HG03139 (cell line): Measurements from ENCODE around the gene RBM28.

Experiments
- ATAC-seq: cut with Tn5 transposase; IDR thresholded peaks from one replicate; pipeline ENCODE4 v1.9.1; 2021; ENCODE audit not compliant: unreplicated experiment

Gene RBM28, protein sequence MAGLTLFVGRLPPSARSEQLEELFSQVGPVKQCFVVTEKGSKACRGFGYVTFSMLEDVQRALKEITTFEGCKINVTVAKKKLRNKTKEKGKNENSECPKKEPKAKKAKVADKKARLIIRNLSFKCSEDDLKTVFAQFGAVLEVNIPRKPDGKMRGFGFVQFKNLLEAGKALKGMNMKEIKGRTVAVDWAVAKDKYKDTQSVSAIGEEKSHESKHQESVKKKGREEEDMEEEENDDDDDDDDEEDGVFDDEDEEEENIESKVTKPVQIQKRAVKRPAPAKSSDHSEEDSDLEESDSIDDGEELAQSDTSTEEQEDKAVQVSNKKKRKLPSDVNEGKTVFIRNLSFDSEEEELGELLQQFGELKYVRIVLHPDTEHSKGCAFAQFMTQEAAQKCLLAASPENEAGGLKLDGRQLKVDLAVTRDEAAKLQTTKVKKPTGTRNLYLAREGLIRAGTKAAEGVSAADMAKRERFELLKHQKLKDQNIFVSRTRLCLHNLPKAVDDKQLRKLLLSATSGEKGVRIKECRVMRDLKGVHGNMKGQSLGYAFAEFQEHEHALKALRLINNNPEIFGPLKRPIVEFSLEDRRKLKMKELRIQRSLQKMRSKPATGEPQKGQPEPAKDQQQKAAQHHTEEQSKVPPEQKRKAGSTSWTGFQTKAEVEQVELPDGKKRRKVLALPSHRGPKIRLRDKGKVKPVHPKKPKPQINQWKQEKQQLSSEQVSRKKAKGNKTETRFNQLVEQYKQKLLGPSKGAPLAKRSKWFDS

DNA sequence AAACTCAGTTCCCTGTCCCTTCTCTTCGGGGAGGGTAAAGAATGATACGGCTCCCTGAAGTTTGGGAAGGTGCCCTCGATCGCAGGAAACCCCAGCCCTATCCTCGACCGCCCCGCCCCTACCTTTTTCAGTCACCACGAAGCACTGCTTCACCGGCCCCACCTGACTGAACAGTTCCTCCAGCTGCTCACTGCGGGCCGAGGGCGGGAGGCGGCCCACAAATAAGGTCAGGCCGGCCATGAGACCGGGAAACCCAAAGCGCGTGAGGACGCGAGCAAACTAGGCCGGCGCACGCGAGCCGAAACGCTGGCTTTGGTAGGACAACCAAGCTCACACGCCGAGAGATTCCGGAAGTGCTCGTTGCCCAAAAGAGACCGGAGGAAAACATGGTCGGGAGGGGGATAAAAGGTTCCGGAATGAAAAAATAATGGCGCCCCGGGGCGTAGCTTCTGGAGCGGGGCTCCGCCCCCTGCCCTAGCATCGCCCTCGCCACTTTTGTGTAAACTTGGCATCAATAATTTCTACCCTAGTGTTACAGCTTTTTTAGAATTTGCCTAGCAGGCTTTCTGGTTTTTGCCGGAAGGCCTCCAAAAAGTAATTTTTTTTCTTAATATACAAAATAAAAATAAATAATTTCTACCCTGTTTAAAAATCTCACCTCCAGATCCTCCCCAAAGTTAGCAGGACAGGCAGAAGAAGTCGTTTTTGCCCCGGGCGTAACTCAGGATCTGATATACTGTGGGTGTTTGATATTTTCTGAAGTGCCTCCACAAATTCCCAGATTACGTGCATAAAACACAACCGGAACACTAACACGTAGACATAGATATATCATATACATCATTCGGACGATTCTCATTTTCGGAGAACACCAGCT is at the start of gene RBM28:
RBM28 (minus strand) TSS at position 355 of the 877 bp plus-strand sequence; CDS start at position 240, 115 bp downstream.
- peak; percentile 88 for ATAC-seq

DNA sequence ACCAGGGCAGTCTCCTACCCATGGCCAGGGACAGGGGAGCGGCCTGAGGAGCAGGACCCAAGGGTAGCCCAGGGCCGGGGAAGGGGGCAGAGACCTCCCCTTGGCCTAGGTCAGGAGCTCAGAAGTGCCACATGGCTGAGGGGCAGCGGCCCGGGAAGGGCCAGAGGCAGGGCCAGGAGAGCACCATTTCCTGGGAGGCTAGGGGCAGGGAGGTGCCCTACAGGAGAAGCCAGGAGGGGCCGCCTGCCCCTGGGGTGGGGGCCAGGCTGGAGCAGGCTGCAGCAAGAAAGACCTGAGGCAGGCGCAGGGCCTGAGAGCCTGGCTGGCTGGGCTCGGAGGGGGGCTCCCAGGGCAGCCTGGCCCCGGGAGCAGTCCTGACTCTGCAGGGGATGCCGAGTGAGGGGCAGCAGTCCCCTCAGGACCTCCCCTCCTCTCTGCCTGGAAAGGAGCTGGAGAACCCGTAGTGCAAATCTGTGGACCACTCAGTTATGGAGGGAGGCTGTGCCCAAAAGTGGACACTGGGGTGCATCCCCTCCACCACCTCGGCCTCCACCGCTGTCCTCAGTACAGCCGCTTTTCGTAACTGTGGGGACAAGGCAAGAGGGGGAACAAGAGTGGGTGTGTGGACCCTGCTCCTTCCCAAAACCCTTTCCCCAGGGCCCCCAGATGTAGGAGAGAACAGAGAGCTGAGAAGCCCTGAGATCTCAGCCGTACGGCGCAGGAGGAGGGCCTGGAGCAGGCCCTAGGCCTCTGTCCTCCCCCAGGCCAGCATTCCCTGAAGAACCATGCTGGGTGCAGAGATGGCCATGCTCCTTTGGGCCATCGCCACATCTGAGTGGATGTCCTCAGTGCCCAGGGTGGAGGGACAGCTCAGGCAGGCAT is 49.0 kb upstream of the RBM28 start:
- ATAC-seq, result no peak

DNA sequence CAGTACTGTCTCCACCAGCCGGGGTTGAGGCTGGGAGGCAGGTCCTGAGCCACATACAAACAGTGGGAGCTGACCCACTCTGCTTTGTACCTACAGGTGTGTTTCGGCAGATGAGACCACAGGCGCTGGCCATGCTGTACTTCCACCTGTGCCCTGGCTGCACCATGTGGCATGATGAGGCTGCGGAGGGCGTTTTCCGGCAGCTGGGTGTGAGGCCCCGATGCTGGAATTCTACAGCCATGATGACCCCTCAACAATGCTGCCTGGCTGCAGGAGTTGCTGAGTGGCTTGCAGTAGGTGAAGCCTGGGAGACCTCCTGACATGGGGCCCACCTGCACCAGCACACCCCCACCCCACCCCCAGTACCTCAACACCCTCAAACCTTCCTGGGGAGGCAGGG is 48.1 kb upstream of the RBM28 start:
- ATAC-seq, result no peak

DNA sequence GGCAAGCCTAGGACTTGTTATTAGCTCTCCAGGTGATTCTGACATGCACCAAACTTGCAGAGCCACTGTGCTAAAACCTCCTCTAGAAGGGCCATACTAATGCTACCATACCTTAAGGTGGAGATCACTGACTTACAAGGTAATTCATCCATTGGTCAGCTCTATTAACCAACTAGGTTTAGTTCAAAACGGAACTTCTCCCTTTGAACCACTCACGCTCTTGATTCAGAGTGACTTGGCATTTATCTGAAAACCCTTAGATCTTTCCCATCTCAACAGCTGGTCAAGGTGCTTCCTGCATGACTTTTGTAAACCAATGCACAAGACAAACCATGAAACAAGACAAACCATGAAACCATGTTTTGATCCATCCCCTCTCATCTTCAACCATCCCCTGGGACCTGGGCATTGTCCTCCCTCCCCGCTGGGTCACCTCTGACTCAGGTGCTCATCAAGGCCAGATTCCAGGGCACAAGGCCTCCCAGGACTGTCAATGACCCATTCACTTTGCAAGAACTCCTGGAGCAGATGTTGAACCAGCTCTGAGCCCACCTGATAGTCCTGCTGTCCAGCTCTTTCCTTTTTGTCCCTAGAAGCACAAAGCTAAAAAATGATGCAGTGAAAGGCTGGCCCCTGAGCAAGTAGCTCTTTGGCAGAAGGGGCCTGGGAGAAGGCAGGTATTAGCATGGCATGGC is 47.3 kb upstream of the RBM28 start:
- no peak for ATAC-seq

DNA sequence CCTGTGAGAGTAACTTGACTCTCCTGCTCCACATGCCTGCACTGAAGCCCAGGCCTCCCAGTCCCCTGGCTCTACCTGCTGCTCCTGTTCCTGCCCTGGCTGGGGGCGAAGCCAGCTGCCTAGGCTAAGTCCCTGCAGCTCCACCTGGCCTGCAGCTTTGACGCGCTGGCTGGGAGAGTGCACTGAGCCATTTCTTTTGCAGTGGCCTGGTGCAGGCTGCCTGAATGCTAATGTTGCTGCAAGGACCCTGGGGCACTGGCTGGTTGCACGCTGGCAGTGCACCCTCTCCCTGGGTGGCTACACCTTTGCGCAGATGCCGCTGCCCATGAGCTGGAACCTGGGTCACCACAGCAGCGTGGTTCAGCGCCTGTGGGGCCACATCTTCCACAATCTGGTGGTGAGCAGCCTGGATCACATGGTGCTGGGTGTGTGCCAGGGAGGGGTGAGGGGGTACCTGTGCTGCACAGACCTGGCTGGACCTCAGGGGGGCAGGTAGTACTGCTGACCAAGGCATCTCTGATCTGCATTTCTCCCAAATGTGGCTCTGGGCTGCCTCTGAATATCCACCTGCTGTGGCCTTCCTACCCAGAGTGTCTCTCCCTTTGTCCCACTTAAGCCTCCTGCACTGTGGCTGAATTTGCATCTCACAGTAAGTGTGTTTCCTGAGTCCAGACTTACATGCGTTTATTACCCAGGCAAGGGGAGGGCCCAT is 46.1 kb upstream of the RBM28 start:
- no peak for ATAC-seq

DNA sequence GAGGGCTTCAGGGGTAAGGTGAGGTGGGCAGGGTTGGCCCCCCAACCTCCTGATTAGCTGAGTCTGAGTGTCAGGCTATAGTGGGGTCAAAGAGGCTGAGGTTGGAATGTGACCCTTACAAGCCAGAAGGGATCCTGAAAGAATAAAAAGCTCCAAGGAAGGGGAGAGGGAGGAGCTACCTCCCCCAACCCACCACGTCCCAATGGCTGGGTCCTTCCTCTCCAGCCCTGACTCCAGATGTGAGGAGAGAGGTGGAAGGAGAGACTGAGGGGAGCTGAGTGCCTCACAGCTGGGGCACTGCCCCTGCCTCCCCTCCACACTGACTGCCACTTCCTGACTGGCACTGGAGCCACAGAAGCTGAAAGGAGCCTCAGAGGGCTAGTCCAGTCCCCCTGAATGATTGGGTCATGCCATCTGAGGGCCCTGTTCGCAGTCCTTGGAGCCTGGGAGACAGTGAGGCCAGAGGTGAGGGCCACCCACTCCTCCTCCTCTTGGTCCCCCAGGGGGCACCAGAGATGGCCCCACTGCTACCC is 45.4 kb upstream of the RBM28 start:
- ATAC-seq, result no peak

DNA sequence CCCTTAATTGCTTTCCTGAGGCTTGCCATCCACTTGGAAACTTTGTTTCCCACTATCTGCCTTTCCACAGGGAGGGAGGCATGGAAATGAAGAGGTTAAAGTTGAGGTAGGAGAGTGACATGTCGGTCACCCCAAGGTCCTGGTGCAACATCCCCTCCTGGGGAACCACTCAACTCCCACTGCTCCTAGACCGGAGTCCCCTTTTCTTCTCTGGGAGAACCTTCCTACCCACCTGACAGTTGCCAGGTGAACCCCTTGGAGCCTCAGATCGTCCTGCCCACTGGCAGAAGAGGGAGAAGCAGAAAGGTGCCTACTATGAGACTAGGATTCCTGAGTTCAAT is 44.4 kb upstream of the RBM28 start:
- no peak for ATAC-seq

DNA sequence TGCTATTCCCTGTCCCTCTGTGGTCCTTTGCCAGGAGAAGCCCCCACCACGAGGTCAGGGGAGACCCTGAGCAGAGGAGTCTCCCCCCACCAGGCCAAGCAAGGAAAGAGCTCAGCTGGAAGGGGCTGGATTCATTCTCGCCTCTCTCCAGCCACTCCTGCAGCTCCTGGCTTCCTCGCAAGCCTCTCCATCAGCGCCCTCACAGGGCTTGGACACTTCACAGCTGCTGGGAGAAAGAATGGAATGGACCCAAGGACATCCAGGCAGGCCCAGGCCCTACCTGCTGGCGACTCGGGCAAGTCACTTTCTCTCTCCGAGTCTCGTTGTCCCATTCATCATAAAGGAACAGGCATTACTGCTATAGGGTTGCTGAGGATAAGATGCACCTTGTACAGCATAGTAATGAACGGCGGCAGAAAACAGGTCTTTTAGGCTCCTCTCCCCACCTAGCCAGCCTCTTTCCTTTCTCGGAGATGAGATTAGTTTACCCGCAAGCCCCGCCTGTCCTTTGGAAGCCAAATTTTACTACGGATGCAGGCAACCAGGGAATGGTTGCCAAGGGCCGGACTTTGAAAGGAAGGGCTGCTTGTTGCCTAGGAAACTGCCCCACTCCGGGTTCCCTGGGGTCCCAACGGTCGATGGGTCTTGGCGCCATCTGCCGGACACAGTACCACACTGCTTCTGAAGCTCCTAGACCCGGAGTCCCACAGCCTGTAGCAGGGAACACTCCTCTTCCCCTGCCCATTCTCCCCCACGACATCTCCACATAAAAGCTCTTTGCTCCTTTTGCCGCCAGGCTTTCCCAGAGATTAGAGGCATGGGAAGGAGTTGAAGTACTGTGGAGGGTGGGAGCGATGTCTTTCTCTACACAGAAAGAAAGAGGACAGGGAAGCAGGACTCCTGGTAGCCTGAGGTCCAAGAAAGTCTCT is 43.8 kb upstream of the RBM28 start:
- ATAC-seq, result peak; percentile 73

DNA sequence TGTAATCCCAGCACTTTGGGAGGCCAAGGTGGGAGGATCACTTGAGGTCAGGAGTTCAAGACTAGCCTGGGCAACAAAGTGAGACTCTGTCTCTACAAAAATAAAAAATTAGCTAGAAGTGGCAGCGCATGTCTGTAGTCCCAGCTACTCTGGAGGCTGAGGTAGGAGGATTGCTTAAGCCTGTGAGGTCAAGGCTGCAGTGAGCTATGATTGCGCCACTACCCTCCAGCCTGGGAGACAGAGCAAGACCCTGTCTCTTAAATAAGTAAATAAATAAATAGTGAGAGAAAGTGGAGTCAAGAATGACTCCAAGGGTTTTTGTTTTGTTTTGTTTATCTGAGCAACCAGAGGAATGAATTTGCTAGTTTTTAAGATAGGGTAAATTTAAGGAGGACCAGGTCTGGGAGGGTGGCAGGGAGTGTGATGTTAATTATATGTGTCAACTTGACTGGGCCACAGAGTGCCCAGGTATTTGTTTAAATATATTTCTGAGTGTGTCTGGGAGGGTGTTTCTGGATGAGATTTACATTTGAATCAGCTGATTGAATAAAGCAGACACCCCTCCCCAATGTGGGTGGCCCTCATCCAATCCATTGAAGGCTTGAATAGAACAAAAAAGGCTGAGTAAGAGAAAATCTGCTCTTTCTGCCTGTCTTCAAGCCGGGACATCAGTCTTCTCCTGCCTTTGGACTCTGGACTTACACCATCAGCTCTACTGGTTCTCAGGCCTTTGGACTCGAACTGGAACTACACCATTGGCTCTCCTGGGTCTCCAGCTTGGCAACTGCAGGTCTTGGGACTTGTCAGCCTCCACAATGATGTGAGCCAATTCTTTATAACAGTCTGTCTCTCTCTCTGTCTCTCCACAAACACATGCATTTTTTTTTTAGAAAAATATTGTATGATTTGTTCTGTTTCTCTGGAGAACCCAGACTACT is 42.5 kb upstream of the RBM28 start:
- no peak for ATAC-seq

DNA sequence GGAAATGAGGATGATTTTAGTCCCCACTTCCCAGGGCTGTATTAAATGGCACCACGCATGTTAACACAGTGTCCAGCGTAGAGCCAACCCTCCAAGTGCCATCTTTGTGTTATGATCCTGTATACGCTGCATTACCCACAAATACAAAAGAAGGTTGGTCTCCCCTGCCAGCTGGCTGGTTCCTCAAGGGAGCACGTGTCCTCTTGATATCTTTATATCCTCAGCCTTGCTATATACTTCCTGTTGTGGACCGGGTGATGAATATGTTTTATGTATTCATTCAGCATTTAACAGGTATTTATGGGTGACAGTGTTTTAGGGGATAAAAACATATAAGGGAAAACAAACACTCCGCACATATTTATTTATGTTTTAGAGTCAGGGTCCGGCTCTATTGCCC is 41.0 kb upstream of the RBM28 start:
- ATAC-seq, result no peak

DNA sequence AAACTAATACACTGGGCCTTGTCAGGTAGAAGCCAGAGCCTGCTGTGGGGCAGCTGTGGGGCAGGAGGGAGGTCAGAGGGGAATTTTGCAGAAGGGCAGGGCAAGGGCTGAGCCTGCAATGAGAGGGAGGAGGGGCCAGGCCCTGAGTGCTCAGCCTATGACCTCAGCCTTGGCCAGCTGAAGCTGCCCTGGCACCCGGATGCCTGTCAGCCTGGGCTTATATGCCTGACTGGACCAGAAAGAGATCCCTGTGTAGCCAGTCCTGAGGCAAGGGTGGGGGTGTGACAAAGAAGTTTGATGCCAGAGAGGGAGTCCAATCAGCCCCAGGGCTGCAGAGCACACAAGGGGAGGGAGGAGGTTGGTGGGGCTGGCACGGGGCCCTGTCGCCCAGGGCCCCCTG is 40.1 kb upstream of the RBM28 start:
- no peak for ATAC-seq

DNA sequence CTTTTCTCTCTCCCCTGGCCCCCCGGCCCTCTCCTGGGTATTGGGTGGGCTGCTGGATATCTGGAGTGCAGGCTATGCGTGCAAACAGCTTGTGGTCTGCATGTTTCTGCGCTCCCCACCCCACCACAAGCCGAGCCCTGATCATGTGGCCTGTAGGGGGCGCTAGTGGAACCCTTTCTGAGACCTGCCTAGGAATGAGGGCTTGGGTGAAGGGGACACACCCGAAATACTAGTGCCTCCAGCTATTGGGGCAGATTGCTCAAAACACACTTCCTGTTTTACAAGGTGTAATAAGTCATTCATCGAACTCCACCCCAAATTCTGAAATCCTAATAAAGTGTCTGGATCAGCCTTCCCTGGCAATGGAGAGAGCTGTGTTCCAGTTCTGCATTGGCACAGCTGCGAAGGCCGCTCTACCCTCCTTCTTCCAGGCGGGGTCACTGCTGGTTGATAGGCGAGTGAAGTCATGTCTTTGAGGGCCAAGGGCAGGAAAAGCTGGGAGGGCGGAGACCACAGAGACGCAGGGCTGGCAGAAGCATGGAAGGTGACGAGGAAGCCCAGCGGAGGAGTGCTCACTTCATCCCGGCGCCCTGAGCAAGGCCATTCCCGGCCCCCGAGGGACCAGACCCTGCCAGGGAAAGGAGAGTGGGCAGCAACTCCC is 37.6 kb upstream of the RBM28 start:
- no peak for ATAC-seq

DNA sequence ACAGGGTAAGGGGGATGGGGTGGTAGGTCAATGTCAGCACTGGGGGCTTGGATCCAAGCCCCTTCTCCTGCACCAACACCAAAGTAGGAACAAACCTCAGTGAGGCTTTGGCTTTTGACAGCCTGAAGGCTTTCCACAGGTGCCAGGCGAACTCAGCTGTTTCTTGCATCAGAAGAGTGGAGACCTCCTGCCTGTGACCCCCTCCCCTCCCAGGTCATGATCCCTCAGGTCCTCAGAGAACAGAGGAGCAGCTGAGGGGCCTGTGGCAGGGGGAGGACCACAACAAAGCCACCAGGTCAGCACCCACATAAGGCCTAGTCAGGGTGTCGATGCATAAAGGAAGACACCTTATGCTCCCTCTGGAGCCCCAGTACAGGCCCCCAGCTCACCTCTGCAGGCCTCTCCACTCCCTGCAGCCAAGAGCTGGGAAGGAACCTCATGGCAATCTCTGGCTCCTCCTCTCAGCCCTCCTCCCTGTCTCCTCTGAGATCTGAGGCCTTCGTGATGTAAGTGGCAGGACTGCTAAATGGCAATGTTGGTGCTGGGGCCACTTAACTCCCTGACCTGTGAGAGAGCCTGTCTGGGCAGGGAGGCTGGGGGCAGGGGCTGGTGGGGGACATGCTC is 36.9 kb upstream of the RBM28 start:
- ATAC-seq, result no peak

DNA sequence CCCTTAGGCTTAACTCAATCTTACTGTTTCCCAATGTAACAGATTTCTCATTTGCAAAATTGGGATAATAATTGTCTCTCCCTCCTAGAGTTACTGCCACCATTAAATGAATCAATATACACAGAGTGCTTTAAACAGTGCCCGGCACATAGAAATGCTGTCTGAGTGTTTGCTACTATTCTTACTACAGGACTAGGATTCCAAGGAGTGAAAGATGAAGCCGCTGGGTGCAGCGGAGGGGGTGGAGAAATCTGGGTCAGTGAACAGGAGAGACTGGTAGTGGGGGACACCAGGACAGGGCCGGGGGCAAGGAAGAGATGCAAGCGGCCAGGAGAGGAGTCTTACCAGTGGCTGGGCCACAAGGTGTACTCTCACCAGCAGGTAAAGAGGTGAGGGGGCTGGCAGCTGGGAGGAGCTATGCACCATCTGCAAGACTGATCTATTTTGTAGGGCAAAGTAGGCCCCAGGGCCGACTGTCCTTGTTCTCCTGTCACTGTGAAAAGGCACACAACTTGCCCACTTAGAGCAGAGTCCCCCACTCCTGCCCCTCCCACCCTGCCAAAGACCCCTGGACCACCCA is 36.3 kb upstream of the RBM28 start:
- no peak for ATAC-seq

DNA sequence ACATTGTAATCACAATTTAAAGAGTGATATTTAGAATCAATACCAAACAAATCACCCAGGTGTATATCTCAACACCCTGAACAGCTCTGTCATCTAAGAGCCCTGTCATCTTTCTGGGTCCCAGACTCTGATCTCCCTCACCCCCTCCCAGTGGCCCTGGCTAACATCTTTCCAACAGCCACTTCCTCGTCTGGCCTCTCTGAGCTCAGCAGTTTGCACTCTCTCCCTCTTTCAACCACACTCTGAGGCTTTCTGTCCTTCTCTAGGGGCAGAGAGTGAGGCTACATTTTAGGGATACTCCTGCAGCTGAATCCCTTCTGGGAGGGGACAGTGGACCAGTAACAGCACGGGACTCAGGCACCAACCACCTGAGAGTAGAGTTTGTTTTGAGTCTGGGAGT is 34.9 kb upstream of the RBM28 start:
- ATAC-seq, result no peak

DNA sequence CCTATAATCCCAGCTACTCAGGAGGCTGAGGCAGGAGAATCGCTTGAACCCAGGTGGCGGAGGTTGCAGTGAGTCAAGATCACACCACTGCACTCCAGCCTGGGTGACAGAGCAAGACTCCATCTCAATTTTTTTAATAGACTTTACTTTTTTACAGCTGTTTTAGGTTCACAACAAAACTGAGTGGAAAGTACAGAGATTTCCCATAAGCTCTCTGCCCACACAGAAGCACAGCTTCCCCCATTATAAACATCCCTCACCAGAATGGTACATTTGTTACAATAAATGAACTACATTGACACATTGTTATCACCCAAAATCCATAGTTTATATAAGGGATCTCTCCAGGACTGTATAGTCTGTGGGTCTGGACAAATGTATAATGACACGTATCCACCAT is 32.4 kb upstream of the RBM28 start:
- no peak for ATAC-seq
